MM.1S (cell line): Measurements from ENCODE around the gene ST7.

Experiments used
- EZH2phosphoT487 ChIP-seq: fragments of 300-600 bp; sonication (generic); IDR thresholded peaks from 2 replicates; pipeline ENCODE4 v1.6.1; 2018; ENCODE audit warnings: antibody characterized with exemption, low read length
- TF ChIP-seq, protein P1 (sequence below): fragments of 300-600 bp; sonication (generic); IDR thresholded peaks from 2 replicates; pipeline ENCODE4 v1.5.1; 2016; ENCODE audit warnings: antibody characterized with exemption, low read length, mixed read lengths

DNA sequence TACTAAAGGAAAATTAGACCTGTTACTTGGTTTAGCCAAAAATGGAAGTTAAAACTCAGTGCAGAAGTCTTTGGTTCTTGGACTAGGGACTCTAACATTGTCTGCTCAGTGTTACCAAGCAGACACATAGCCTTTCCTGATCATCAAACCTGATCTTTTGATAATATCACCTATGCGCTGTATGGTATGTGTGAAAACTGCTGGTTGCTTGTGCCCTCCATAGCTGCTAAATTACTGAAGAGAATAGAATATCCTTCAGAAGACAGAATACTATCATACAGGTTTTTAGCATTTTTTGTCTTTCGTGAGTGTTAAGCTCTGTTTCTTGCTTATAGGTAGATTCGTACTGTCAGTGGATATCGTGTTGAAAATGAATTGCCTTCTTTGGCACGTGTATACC lies 68.7 kb downstream of the ST7 start:
- TF ChIP-seq, protein P1, sequence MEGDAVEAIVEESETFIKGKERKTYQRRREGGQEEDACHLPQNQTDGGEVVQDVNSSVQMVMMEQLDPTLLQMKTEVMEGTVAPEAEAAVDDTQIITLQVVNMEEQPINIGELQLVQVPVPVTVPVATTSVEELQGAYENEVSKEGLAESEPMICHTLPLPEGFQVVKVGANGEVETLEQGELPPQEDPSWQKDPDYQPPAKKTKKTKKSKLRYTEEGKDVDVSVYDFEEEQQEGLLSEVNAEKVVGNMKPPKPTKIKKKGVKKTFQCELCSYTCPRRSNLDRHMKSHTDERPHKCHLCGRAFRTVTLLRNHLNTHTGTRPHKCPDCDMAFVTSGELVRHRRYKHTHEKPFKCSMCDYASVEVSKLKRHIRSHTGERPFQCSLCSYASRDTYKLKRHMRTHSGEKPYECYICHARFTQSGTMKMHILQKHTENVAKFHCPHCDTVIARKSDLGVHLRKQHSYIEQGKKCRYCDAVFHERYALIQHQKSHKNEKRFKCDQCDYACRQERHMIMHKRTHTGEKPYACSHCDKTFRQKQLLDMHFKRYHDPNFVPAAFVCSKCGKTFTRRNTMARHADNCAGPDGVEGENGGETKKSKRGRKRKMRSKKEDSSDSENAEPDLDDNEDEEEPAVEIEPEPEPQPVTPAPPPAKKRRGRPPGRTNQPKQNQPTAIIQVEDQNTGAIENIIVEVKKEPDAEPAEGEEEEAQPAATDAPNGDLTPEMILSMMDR = no peak
- no peak for TF ChIP-seq EZH2phosphoT487
